ENCODE measurements around the gene CLDN5. TPM values are rescaled to one million over a fixed set of nuclear protein-coding genes. Genes with fewer than 3 reads are reported as not detected.

CLDN5 gene
- total and polyA plus RNA-seq, 2 donors from 2014 or later: 47.8 to 48.4 TPM

GRCh38 chr22:19523240-19524169 is 705 bp downstream of the CLDN5 start:
- Histone ChIP-seq H3K4me1 (ENCODE audit: control insufficient read depth in 2 of 3, insufficient read depth in 2 of 3, low read depth in 1 of 3, low read length in 3 of 3) (peaks cover 0 to 8% (median 0%) of the 10 kb centered on the region in 3 donors), H3K36me3 (ENCODE audit: control insufficient read depth in 2 of 3, insufficient read depth in 3 of 3, low read length in 3 of 3) (no peaks in the 10 kb centered on the region), H3K4me3 (ENCODE audit: low read length in 3 of 3) (peak overlapping the region; percentile 31 to 42 (median 42)), H3K9me3 (ENCODE audit: control insufficient read depth in 2 of 3, insufficient read depth in 1 of 3, low read length in 3 of 3) (no peaks in the 10 kb centered on the region), H3K27ac (ENCODE audit: low read depth in 2 of 2, low read length in 2 of 2) (peak overlapping the region in 1 of 2 donors; percentile 14), H3K9ac (ENCODE audit: low read length in 3 of 3) (peak overlapping the region in 1 of 3 donors; percentile 7), H3K27me3 (ENCODE audit: control insufficient read depth, insufficient read depth, low read length) (no peaks in the 10 kb centered on the region)
- intact Hi-C loops (cut with DNase I): no loop called here
- FAIRE-seq: no peak
- peak in 3 of 5 donors; percentile 33 to 51 (median 42) for DNase-seq
- no peak for TF ChIP-seq CTCF (IDR thresholded peaks at IDR 0.05; ENCODE audit: borderline replicate concordance, extremely low read depth, insufficient read depth)

DNA sequence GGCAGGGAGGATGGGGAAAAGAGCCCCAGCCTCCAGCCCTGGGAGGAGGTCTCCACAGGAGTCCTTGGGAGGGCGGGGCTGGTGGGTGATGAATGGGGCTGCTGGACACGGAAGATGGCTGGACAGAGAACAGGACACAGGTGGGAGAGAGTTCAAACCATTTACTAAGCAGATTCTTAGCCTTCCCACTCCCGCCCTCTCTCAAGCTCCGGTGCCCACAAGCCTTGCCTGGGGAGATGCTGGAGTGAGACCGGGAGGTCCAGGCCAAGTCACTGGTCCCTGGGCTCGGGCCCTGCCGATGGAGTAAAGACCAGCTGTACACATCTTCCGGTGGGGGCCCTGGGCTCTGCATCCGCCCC is 1.4 kb downstream of the CLDN5 start:
- Histone ChIP-seq H3K27ac (ENCODE audit: low read depth in 2 of 2, low read length in 2 of 2) (peak overlapping the region in 1 of 2 donors; percentile 43), H3K9me3 (ENCODE audit: control insufficient read depth in 2 of 3, insufficient read depth in 1 of 3, low read length in 3 of 3) (no peaks in the 10 kb centered on the region), H3K4me1 (ENCODE audit: control insufficient read depth in 2 of 3, insufficient read depth in 2 of 3, low read depth in 1 of 3, low read length in 3 of 3) (peaks cover 0 to 8% (median 0%) of the 10 kb centered on the region in 3 donors), H3K36me3 (ENCODE audit: control insufficient read depth in 2 of 3, insufficient read depth in 3 of 3, low read length in 3 of 3) (no peaks in the 10 kb centered on the region), H3K4me3 (ENCODE audit: low read length in 3 of 3) (peak overlapping the region; percentile 21 to 42 (median 23)), H3K9ac (ENCODE audit: low read length in 3 of 3) (no peak overlapping the region), H3K27me3 (ENCODE audit: control insufficient read depth, insufficient read depth, low read length) (no peaks in the 10 kb centered on the region)
- FAIRE-seq (no peak), DNase-seq (peak in 1 of 5 donors; percentile 9)
- intact Hi-C loops (cut with DNase I): no loop called here
- TF ChIP-seq CTCF (IDR thresholded peaks at IDR 0.05; ENCODE audit: borderline replicate concordance, extremely low read depth, insufficient read depth): no peak

- TF ChIP-seq CTCF (IDR thresholded peaks at IDR 0.05; ENCODE audit: borderline replicate concordance, extremely low read depth, insufficient read depth): no peak
- Histone ChIP-seq H3K36me3 (ENCODE audit: control insufficient read depth in 2 of 3, insufficient read depth in 3 of 3, low read length in 3 of 3) (no peaks in the 10 kb centered on the region), H3K9me3 (ENCODE audit: control insufficient read depth in 2 of 3, insufficient read depth in 1 of 3, low read length in 3 of 3) (no peaks in the 10 kb centered on the region), H3K27me3 (ENCODE audit: control insufficient read depth, insufficient read depth, low read length) (no peaks in the 10 kb centered on the region), H3K4me3 (ENCODE audit: low read length in 3 of 3) (peak overlapping the region in 2 of 3 donors; percentile 16 to 42), H3K9ac (ENCODE audit: low read length in 3 of 3) (no peak overlapping the region), H3K27ac (ENCODE audit: low read depth in 2 of 2, low read length in 2 of 2) (peak overlapping the region in 1 of 2 donors; percentile 43), H3K4me1 (ENCODE audit: control insufficient read depth in 2 of 3, insufficient read depth in 2 of 3, low read depth in 1 of 3, low read length in 3 of 3) (peaks cover 0 to 8% (median 0%) of the 10 kb centered on the region in 3 donors)
- intact Hi-C loops (cut with DNase I): no loop called here
- FAIRE-seq (no peak), DNase-seq (no peak)
These were observed 1.9 kb downstream of the CLDN5 start for GRCh38 chr22:19522190-19522880.

Measured in kidney (tissue), 14 donors.